Right hindlimb (tissue), 1 donor: Measurements from ENCODE around the gene ACLY.
"Not testable (repeated sequence)": the region's sequence is repeated elsewhere in the genome, so short reads cannot be mapped to it uniquely, and the experiment has no call there.

Experiments used
- DNase-seq: peaks from one replicate; pipeline ENCODE4 v3.0.0-alpha.2; 2018

ACLY gene

GRCh38 chr17:41869426-41869825 lies 49.3 kb downstream of the ACLY start:
- DNase-seq, result no peak

DNA sequence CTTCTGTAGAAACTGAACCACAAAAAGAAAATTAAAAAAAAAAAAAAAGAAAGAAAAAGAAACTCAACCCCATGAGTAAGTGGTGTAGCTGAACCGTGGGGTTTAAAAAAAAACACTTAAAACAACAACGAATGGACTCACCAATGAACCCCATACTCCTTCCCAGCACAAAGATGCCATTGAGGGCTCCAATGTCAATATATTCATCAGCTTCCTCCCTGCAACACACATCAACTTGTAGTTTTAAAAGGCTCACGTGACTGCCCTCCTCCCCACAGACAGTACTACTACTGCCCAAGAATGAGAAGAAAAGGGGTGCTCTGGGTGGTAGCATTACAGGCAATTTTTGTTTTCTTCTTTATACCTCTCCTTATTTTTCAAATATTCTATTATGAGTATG lies 50.2 kb downstream of the ACLY start:
- DNase-seq, result no peak

DNA sequence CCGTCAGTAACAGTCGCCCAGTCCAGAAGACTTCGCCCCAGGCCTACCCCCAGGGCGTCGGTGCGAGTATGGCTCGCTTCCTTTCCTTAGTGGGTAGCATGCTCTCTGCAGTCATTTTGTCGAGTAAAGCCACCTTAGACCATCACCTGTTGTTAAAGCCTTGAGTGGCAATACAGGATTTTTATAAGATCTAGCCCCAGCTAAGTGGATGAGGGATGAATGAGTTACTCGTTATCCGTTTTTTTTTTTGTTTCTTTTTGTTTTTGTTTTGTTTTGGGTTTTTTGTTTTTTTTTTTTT lies 53.2 kb downstream of the ACLY start:
- no peak for DNase-seq

DNA sequence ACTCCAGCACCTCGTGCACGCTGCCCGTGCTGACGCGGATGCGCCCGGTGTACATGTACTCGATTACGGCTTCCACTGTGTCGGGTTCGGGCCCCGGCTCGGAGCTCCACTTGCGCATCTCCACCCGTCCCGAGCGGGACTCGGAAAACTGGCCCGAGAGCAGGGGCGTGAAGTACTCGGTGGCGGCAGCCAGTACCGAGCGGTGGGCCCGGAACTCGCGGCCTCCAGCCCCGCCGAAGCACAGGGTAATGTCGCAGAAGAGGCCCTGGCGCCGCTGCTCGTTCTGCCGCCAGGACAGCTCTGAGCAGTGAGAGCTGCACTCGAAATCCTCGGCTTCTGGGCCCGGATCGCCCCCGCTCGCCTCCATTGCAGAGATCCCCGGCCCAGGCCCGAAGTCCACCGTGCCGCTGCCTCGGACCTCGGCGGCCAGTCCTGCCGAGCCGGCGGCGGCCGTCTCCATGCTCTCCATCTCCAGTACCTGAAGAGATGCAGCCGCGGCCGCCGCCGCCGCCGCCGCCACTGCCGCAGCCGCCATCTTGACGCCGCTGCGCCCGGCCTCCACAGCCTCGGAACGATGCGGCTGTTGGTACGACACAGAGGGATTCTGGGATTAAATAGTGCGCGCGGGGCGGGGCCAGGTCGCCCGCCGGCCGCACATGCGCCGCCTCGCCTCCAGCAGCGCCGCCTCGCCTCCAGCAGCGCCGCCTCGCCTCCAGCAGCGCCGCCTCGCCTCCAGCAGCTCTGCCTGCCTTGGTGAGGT lies 53.7 kb downstream of the ACLY start, which contains the start of gene KLHL11:
Gene KLHL11 (minus strand): TSS at position 588 of the 760 bp plus-strand sequence. CDS start 53 bp downstream, at position 535.
- DNase-seq, result peak; percentile 93

- no peak for DNase-seq
Observed at GRCh38 chr17:41864498-41864835, 54.3 kb downstream of the ACLY start.

- no peak for DNase-seq
Observed at GRCh38 chr17:41863074-41863848, 55.5 kb downstream of the ACLY start.

- DNase-seq, result no peak
Observed at GRCh38 chr17:41860254-41860931, 58.4 kb downstream of the ACLY start.

GRCh38 chr17:41851382-41851781 lies 67.4 kb downstream of the ACLY start:
- DNase-seq, result not testable (repeated sequence)

DNA sequence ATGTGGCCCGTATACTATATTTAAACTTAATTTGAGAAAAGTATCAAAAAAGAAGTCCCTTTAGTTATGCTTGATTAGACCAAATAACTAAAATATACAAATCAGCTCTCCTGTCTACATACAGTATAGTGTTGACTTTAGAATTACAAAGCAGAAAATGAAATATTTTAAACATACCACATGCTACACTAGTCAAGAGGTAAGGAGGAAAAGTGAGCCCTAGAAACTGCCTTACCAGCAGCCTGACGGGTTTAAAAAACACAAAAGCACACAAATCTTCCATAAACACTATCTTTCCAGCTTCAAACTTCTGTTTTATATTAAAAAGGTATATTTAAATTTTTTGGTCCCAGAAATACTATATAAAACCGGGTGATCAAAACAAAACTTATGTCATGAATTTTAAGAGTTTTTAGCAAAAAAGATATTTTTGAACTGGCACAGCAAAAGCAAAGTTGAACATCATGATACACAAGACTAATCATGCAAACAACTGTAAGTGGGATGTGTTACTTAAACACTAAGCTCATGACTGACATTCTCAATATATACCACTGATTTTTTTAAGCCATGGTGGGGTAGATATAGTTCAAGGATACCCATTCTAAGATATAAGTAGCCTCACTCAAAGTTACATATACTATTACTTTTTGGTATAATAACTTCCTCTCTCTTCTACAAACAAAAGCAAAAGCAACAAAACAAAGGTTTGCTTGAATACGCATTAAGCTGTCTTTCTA lies 69.3 kb downstream of the ACLY start:
- DNase-seq, result no peak

DNA sequence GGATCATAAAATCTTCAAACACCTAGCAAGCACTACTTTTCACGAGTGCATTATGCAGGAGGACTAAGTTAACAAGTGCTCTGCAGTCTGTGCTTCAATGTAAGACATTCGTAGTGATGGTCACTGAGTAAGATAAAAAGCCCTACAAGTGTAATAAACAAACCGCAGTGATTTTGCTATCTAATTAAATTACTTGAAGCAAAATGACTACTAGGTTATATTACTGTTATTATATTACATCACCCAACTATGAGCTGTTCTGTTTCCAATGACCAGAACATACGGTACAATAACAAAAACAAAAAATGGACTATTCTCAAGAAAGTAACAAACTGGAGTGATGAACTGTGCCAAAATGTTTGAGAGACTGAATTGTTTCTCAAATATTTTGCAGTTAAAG lies 70.0 kb downstream of the ACLY start:
- no peak for DNase-seq

DNA sequence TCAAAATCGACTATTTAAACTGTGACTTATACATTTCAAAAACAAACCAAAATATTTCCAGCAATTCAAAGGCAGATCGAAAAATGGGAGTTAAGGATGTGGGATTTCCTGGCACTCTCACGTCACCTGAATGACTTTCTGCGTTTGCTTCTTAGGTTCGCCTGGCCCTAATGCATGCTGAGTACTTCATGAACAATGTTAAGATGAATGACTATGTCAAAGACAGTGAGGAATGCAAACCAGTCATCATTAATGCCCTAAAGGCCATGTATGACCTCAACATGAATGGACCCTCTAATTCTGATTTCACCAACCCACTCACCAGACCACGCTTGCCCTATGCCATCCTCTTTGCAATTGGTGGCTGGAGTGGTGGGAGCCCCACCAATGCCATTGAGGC lies 73.8 kb downstream of the ACLY start:
- DNase-seq, result no peak

GRCh38 chr17:41840781-41841180 lies 78.0 kb downstream of the ACLY start:
- not testable (repeated sequence) for DNase-seq

DNA sequence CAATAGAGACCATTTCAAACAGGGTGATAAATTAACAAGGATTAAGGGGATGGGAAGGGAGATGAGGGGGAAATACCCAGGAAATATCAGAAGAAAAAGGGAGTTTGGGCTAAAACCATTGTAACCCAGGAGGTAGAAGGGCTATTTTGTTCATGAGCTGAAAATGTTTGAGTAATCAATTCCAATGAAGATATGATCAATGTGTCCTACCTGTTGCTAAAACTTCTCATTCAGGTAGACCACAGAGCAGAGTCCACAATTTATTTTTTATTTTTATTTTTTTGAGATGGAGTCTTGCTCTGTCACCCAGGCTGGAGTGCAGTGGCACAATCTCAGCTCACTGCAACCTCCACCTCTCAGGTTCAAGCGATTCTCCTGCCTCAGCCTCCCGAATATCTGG lies 79.3 kb downstream of the ACLY start:
- DNase-seq, result not testable (repeated sequence)

DNA sequence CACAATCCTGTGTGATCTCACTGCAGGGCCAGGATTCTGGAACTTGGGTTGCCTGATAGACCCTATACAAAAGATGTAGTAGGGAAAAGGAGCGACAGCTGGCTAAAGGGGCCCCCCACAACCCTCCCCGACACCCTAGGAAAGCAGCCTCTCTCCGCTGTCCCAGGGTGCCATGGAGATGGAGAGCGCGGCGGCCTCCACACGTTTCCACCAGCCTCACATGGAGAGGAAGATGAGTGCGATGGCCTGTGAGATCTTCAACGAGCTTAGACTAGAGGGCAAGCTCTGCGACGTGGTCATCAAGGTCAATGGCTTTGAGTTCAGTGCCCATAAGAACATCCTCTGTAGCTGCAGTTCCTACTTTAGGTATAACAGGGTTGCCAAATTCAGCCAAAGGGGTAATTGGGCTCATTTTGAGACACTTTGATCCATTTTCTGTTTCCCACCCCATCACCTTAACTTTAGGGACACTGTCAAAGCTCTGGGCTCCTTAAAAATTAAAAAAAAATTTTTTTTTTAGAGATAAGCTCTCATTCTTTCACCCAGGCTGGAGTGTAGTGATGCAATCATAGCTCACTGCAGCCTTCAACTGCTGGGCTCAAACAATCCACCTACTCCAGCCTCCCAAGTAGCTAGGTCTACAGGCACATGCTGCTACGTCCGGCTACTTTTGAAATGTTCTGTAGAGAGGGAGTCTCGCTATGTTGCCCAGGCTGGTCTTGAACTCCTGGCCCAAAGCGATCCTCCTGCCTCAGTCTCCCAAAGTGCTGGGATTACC lies 80.8 kb downstream of the ACLY start, which contains the start of gene KLHL10:
Gene KLHL10 (plus strand): TSS at position 65 of the 778 bp plus-strand sequence. CDS start 108 bp downstream, at position 173.
- no peak for DNase-seq

DNA sequence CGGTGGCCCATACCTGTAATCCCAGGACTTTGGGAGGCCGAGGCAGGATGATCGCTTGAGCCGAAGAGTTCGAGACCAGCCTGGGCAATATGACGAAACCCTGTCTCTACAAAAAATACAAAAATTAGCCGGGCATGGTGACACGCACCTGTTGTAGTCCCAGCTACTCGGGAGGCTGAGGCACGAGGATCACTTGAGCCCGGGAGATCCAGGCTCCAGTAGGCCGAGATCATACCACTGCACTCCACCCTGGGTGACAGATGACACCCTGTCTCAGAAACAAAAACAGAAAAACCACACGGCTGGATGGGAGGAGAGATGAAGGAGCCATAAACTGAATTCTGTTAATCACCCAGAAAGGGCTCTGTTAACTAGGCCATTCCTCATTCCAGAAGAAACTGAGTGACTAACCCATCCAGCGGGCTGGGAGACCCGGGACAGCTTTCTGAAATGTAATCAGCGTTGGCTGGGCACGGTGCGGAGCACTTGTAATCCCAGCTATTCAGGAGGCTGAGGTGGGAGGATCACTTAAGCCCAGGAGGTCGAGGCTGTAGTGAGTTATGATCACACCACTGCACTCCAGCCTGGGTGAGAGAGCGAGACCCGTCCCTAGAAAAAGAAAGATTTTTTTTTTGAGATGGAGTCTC lies 82.1 kb downstream of the ACLY start:
- DNase-seq, result no peak

DNA sequence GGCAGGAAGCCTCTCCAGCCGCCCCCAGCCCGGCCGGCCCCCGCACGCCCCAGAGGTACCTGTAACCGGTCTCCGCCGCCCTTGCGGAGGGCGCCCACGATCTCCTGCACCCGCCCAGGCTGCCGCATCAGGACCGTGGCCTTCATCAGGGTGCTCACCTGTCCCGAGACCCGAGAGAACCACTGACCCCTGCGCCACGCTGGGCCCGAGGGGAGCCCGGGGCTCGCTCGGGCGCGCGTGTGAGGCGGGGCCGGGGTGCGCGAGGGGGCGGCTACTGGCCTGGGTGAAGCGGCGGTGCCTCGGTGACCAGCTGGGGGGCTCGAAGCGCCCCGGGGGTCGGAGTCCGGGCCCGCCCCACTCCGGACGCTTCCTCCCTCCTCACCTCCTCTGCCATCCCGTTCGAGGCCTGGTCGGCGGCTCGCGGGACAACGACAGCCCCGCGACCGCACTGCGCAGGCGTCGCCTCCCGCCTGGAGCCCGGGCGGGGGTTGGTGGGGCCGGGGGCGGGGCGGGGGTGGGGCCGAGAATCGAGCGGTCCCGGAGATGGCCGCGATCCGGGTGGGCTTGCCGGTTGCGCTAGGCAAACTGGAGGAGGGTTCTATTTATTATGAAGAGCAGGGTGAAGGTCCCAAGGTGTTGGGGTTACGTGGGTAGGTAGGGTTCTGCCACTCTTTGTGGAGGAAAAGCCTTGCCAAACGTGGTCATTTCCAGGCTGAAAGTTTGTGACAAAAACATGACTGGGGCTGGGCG lies 82.8 kb downstream of the ACLY start, which contains the start of gene NT5C3B:
Gene NT5C3B (minus strand): TSS at position 433 of the 750 bp plus-strand sequence. CDS start 39 bp downstream, at position 394.
- peak; percentile 83 for DNase-seq

DNA sequence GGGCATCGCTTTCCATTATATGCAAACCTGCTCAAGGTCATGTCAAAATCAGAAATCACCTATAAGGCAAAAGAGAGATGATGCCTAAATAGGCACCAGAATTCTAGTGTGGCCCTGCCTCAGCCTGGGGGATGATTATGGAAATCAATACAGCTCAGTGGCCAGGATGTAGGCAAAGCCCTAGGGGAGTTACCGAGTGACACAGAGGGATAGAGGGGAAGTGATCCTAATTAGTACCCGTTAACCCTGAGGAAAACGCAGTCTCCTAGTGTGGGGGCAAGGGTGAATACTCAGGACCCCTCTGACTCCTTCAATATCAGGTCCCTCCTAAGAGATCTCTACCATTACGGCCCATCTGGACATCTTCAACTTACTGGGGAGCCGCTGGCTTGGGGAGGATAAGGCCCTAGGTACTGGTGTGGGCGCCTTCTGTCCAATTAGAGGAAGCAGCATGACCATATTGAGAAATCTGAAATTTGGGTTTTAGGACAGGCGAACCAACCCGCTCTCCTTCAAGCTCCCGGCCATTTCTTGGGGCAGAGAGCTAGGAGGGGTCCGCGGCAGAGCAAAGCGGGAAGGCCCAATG lies 83.4 kb downstream of the ACLY start:
- DNase-seq, result no peak

- not testable (repeated sequence) for DNase-seq
Observed at GRCh38 chr17:41829961-41830360, 88.8 kb downstream of the ACLY start.

GRCh38 chr17:41825175-41825845 lies 93.4 kb downstream of the ACLY start:
- no peak for DNase-seq

- peak; percentile 30 for DNase-seq
Observed at GRCh38 chr17:41824086-41824485, 94.7 kb downstream of the ACLY start.
